HepG2 (cell line): ENCODE measurements around the gene TH. TPM values are rescaled to one million over a fixed set of nuclear protein-coding genes. Genes with fewer than 3 reads are reported as not detected.

ENCODE experiments used
- CBX5 ChIP-seq: sonication (generic); formaldehyde crosslinking; IDR thresholded peaks from 2 replicates; pipeline ENCODE4 v1.4.0; 2020; ENCODE audit warnings: missing genetic modification reagents, borderline replicate concordance
- IRF1 ChIP-seq: sonication (generic); formaldehyde crosslinking; IDR thresholded peaks from 2 replicates; pipeline ENCODE4 v1.4.0; 2020; ENCODE audit warnings: low read depth, mild to moderate bottlenecking, missing genetic modification reagents
- KLF6 ChIP-seq: IDR thresholded peaks from 2 replicates; pipeline ENCODE4 v1.8.0; 2016; ENCODE audit warnings: missing biosample characterization, missing genetic modification reagents
- MED8 ChIP-seq: sonication (generic); formaldehyde crosslinking; IDR thresholded peaks from 2 replicates; pipeline ENCODE4 v1.8.1; 2023; ENCODE audit warnings: mild to moderate bottlenecking, missing genetic modification reagents; ENCODE audit not compliant: insufficient replicate concordance
- POGK ChIP-seq: sonication (generic); formaldehyde crosslinking; conservative IDR thresholded peaks from 2 replicates; pipeline ENCODE4 v1.8.0; 2022; ENCODE audit warnings: mild to moderate bottlenecking, moderate library complexity, missing genetic modification reagents
- SRSF1 ChIP-seq: fragments of 200-400 bp; formaldehyde crosslinking; optimal IDR thresholded peaks from 2 replicates; pipeline ENCODE3; 2017; ENCODE audit warnings: mild to moderate bottlenecking, low read depth, low read length, moderate library complexity
- ZBTB42 ChIP-seq: sonication (generic); formaldehyde crosslinking; IDR thresholded peaks from 2 replicates; pipeline ENCODE4 v1.5.0; 2020; ENCODE audit warnings: mild to moderate bottlenecking, missing genetic modification reagents
- ZBTB7B ChIP-seq: sonication (generic); formaldehyde crosslinking; IDR thresholded peaks from 2 replicates; pipeline ENCODE4 v1.4.0; 2020; ENCODE audit warnings: missing genetic modification reagents
- ZFP1 ChIP-seq: IDR thresholded peaks from 2 replicates; pipeline ENCODE4 v1.6.1; 2016
- ZNF12 ChIP-seq: sonication (generic); formaldehyde crosslinking; IDR thresholded peaks from 2 replicates; pipeline ENCODE4 v1.5.0; 2020; ENCODE audit warnings: missing genetic modification reagents
- ZNF232 ChIP-seq: sonication (generic); formaldehyde crosslinking; IDR thresholded peaks from 2 replicates; pipeline ENCODE4 v1.4.0; 2020; ENCODE audit warnings: missing genetic modification reagents, borderline replicate concordance
- ZNF263 ChIP-seq: sonication (generic); formaldehyde crosslinking; IDR thresholded peaks from 2 replicates; pipeline ENCODE4 v1.4.0; 2020; ENCODE audit warnings: missing genetic modification reagents
- polyA plus RNA-seq, 8 experiments: library from polyadenylated mRNA; depleted of rRNA in 3 of 8; stranded (reverse) in 7 of 8; unstranded in 1 of 8; fragments of >200 nt; fragmentation: Illumina TruSeq in 4 of 8; extraction: Trizol in 4 of 8; gene quantifications; 2 replicates each; pipeline versions ENCODE4 v1.2.1 to v1.2.3, GENCODE V29; 2011 to 2016; ENCODE audit warnings: low read depth in 4 of 8, missing spikeins in 1 of 8, mixed read lengths in 1 of 8; ENCODE audit not compliant: insufficient read depth in 1 of 8
- total RNA-seq, 5 experiments: library from RNA; depleted of rRNA; stranded (reverse); fragments of >200 nt; fragmentation: Illumina TruSeq; extraction: Trizol; gene quantifications; 2 replicates each; pipeline ENCODE4 v1.2.3, GENCODE V29; 2016; ENCODE audit warnings: low read depth in 1 of 5
- TF ChIP-seq, protein P1 (sequence below): IDR thresholded peaks from 2 replicates; pipeline ENCODE4 v1.6.1; 2016; ENCODE audit warnings: control low read depth
- TF ChIP-seq, protein P2 (sequence below): sonication (generic); formaldehyde crosslinking; IDR thresholded peaks from 2 replicates; pipeline ENCODE4 v1.8.0; 2022; ENCODE audit warnings: missing genetic modification reagents, low read depth, mild to moderate bottlenecking, borderline replicate concordance
- TF ChIP-seq, protein P3 (sequence below), 2 experiments: sonication (generic) in 1 of 2; formaldehyde crosslinking in 1 of 2; IDR thresholded peaks; 2 replicates each; pipeline versions ENCODE4 v1.5.1 to v1.6.1; 2011 to 2020; ENCODE audit warnings: borderline replicate concordance in 1 of 2, low read depth in 1 of 2, low read length in 1 of 2, mild to moderate bottlenecking in 1 of 2, missing genetic modification reagents in 1 of 2, moderate library complexity in 1 of 2
- TF ChIP-seq, protein P4 (sequence below): sonication (generic); formaldehyde crosslinking; conservative IDR thresholded peaks from 2 replicates; pipeline ENCODE4 v1.4.0; 2020; ENCODE audit warnings: mild to moderate bottlenecking, missing genetic modification reagents, moderate library complexity

TH gene
- total and polyA plus RNA-seq, 2 of the 13 experiments (the other 11 are each of a cell fraction or from before 2014, with no cell fraction given): 0.36 TPM; not detected in 1

DNA sequence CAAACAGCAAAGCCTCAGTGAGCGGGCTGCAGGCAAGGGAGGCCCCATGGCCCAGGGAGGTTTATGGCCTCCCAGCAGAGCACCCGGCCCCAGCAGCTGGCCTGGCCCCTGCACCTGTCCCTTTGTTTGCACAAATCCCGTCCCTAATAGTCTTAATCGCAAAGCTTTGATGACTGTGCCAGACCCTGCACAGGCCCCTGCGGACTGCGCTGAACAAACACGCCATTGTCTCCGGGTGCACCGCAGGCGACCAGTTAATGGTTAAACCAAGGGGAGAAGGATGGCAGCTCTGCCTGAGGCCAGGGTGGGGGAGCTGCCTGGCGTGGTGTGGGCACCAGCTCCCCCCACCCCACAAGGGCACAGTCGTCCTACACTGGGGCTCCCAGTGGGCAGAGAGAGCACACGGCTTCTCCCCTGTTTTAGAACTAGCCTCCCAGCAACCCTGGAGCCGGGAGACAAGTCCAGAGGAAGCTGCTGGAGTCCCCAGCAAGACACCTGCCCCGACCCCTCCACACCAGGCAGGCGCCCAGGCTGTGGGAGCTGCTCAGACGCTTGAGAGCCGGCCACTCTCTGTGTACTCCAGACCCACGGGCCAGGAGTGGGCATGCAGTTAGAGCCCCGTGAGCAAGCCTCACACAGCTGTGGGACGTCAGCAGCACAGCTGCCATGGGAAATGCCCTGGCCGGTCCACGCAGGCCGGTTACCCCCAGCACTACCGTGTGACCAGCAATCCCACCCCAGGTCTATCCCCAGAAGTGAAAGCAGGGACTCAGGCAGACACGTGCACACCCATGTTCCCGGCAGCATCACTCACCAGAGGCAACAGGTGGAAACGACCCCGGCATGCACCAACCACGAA lies 39.7 kb upstream of the TH start (continued):
- TF ChIP-seq MED8 (CRISPR knock-in tag) (peak; percentile 98), IRF1 (CRISPR knock-in tag) (no peak), ZNF12 (CRISPR knock-in tag) (peak; percentile 79), ZFP1 (CRISPR knock-in tag) (peak; percentile 37; the same call in 1 of the 2 replicates), ZBTB42 (CRISPR knock-in tag) (peak; percentile 97), KLF6 (CRISPR knock-in tag) (peak; percentile 37), ZNF263 (peak; percentile 64; the same call in 1 of the 2 replicates), SRSF1 (peak; percentile 69), ZNF232 (CRISPR knock-in tag) (no peak), POGK (CRISPR knock-in tag) (peak; percentile 80; the same call in 1 of the 2 replicates), ZBTB7B (peak; percentile 98), CBX5 (CRISPR knock-in tag) (peak; percentile 96)
- TF ChIP-seq, protein P1, sequence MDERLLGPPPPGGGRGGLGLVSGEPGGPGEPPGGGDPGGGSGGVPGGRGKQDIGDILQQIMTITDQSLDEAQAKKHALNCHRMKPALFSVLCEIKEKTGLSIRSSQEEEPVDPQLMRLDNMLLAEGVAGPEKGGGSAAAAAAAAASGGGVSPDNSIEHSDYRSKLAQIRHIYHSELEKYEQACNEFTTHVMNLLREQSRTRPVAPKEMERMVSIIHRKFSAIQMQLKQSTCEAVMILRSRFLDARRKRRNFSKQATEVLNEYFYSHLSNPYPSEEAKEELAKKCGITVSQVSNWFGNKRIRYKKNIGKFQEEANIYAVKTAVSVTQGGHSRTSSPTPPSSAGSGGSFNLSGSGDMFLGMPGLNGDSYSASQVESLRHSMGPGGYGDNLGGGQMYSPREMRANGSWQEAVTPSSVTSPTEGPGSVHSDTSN (CRISPR knock-in tag): no peak
- TF ChIP-seq, protein P2, sequence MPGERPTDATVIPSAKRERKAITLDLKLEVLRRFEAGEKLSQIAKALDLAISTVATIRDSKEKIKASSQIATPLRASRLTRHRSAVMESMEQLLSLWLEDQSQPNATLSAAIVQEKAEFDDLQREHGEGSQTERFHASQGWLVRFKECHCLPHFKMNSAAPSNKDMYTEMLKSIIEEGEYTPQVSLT (CRISPR knock-in tag): no peak; the same call in 1 of the 2 replicates
- TF ChIP-seq, protein P3, sequence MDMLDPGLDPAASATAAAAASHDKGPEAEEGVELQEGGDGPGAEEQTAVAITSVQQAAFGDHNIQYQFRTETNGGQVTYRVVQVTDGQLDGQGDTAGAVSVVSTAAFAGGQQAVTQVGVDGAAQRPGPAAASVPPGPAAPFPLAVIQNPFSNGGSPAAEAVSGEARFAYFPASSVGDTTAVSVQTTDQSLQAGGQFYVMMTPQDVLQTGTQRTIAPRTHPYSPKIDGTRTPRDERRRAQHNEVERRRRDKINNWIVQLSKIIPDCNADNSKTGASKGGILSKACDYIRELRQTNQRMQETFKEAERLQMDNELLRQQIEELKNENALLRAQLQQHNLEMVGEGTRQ (IDR thresholded peaks at IDR 0.05; ENCODE audit: low read depth, low read length): no peak
- TF ChIP-seq, protein P3 (CRISPR knock-in tag; IDR thresholded peaks at IDR 0.05; ENCODE audit: borderline replicate concordance): no peak; the same call in 1 of the 2 replicates
- TF ChIP-seq, protein P4, sequence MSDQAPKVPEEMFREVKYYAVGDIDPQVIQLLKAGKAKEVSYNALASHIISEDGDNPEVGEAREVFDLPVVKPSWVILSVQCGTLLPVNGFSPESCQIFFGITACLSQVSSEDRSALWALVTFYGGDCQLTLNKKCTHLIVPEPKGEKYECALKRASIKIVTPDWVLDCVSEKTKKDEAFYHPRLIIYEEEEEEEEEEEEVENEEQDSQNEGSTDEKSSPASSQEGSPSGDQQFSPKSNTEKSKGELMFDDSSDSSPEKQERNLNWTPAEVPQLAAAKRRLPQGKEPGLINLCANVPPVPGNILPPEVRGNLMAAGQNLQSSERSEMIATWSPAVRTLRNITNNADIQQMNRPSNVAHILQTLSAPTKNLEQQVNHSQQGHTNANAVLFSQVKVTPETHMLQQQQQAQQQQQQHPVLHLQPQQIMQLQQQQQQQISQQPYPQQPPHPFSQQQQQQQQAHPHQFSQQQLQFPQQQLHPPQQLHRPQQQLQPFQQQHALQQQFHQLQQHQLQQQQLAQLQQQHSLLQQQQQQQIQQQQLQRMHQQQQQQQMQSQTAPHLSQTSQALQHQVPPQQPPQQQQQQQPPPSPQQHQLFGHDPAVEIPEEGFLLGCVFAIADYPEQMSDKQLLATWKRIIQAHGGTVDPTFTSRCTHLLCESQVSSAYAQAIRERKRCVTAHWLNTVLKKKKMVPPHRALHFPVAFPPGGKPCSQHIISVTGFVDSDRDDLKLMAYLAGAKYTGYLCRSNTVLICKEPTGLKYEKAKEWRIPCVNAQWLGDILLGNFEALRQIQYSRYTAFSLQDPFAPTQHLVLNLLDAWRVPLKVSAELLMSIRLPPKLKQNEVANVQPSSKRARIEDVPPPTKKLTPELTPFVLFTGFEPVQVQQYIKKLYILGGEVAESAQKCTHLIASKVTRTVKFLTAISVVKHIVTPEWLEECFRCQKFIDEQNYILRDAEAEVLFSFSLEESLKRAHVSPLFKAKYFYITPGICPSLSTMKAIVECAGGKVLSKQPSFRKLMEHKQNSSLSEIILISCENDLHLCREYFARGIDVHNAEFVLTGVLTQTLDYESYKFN (CRISPR knock-in tag): peak; percentile 99
